HEK293 (cell line): ENCODE data around the gene SLC38A10.
A peak's percentile ranks its signal among the peaks of the same experiment; 100 is the strongest.

Source experiments
- CTCF ChIA-PET: fragments of 350-600 bp; formaldehyde crosslinking; extraction: SDS; loops from one replicate; lab custom pipeline; 2021; ENCODE audit warnings: antibody characterized with exemption; lab: Yijun Ruan, JAX
- POLR2A ChIA-PET: fragments of 300-600 bp; formaldehyde crosslinking; extraction: SDS; loops from one replicate; lab custom pipeline; 2020; ENCODE audit warnings: antibody characterized with exemption, inconsistent platforms; lab: Yijun Ruan, JAX
- H3K27ac ChIP-seq: fragments of 200-500 bp; sonication (Bioruptor generic); 2 replicates; pipeline ENCODE4 v1.5.1; 2014; ENCODE audit warnings: low read depth, low read length, control low read depth, inconsistent platforms; ENCODE audit errors: extremely low read depth
- H3K36me3 ChIP-seq, 2 experiments: fragments of 200-500 bp in 1 of 2; sonication (Bioruptor generic) in 1 of 2; 1 replicate in 1 of 2; 2 replicates in 1 of 2; pipeline ENCODE4 v1.5.1; 2014 to 2017; ENCODE audit warnings: inconsistent platforms in 2 of 2, low read length in 2 of 2; ENCODE audit not compliant: control insufficient read depth in 2 of 2, insufficient read depth in 1 of 2
- H3K4me1 ChIP-seq: fragments of 200-500 bp; sonication (Bioruptor generic); 2 replicates; pipeline ENCODE4 v1.5.1; 2014; ENCODE audit warnings: mild to moderate bottlenecking, low read length, inconsistent platforms; ENCODE audit not compliant: control insufficient read depth, insufficient read depth
- H3K4me3 ChIP-seq: 2 replicates; pipeline ENCODE4 v1.5.1; 2011; ENCODE audit warnings: low read depth, mild to moderate bottlenecking, control low read depth, low read length, moderate library complexity
- H3K9me3 ChIP-seq: fragments of 200-500 bp; sonication (Bioruptor generic); 2 replicates; pipeline ENCODE4 v1.5.1; 2014; ENCODE audit warnings: low read depth, low read length, inconsistent platforms; ENCODE audit not compliant: control insufficient read depth, insufficient read depth
- BCL11B ChIP-seq: fragments of 450-650 bp; formaldehyde crosslinking; IDR thresholded peaks from 2 replicates; pipeline ENCODE4 v1.5.1; 2016; ENCODE audit warnings: low read depth, missing biosample characterization, missing genetic modification characterization
- CTCF ChIP-seq: fragments of 450-650 bp; formaldehyde crosslinking; IDR thresholded peaks from 2 replicates; pipeline ENCODE4 v1.5.1; 2016; ENCODE audit warnings: missing biosample characterization, missing genetic modification characterization
- EGR2 ChIP-seq: fragments of 450-650 bp; formaldehyde crosslinking; IDR thresholded peaks from 2 replicates; pipeline ENCODE4 v1.5.1; 2016; ENCODE audit warnings: low read depth, missing biosample characterization, missing genetic modification characterization
- GLIS1 ChIP-seq: fragments of 450-650 bp; formaldehyde crosslinking; IDR thresholded peaks from 2 replicates; pipeline ENCODE4 v1.5.1; 2016; ENCODE audit warnings: missing biosample characterization, missing genetic modification characterization
- HIC1 ChIP-seq: fragments of 450-650 bp; formaldehyde crosslinking; IDR thresholded peaks from 2 replicates; pipeline ENCODE4 v1.5.1; 2016; ENCODE audit warnings: missing biosample characterization, missing genetic modification characterization
- TRIM28 ChIP-seq: IDR thresholded peaks from 2 replicates; pipeline ENCODE4 v1.6.1; 2011; ENCODE audit warnings: low read length, control low read depth, borderline replicate concordance
- ZBTB20 ChIP-seq: fragments of 450-650 bp; formaldehyde crosslinking; IDR thresholded peaks from 2 replicates; pipeline ENCODE4 v1.5.1; 2016; ENCODE audit warnings: missing biosample characterization, missing genetic modification characterization
- ZBTB21 ChIP-seq: fragments of 450-650 bp; formaldehyde crosslinking; IDR thresholded peaks from 2 replicates; pipeline ENCODE4 v1.5.1; 2017; ENCODE audit warnings: missing biosample characterization, missing genetic modification characterization
- ZFP37 ChIP-seq: fragments of 450-650 bp; formaldehyde crosslinking; IDR thresholded peaks from 2 replicates; pipeline ENCODE4 v1.5.1; 2016; ENCODE audit warnings: missing biosample characterization, missing genetic modification characterization
- ZNF133 ChIP-seq: fragments of 450-650 bp; formaldehyde crosslinking; IDR thresholded peaks from 2 replicates; pipeline ENCODE4 v1.5.1; 2016; ENCODE audit warnings: missing biosample characterization, missing genetic modification characterization
- ZNF2 ChIP-seq: fragments of 450-650 bp; formaldehyde crosslinking; IDR thresholded peaks from 2 replicates; pipeline ENCODE4 v1.5.1; 2016; ENCODE audit warnings: missing biosample characterization, missing genetic modification characterization
- ZNF24 ChIP-seq: fragments of 450-650 bp; formaldehyde crosslinking; IDR thresholded peaks from 2 replicates; pipeline ENCODE4 v1.5.1; 2016; ENCODE audit warnings: missing biosample characterization, missing genetic modification characterization
- ZNF248 ChIP-seq: fragments of 450-650 bp; formaldehyde crosslinking; IDR thresholded peaks from 2 replicates; pipeline ENCODE4 v1.5.1; 2017; ENCODE audit warnings: missing biosample characterization, missing genetic modification characterization
- ZNF280D ChIP-seq: fragments of 450-650 bp; formaldehyde crosslinking; IDR thresholded peaks from 2 replicates; pipeline ENCODE4 v1.5.1; 2016; ENCODE audit warnings: missing biosample characterization, missing genetic modification characterization
- ZNF354C ChIP-seq: fragments of 450-650 bp; formaldehyde crosslinking; IDR thresholded peaks from 2 replicates; pipeline ENCODE4 v1.5.1; 2016; ENCODE audit warnings: missing biosample characterization, missing genetic modification characterization, low read depth, borderline replicate concordance
- ZNF394 ChIP-seq: fragments of 450-650 bp; formaldehyde crosslinking; IDR thresholded peaks from 2 replicates; pipeline ENCODE4 v1.5.1; 2016; ENCODE audit warnings: missing biosample characterization, missing genetic modification characterization, mild to moderate bottlenecking, moderate library complexity, borderline replicate concordance
- ZNF529 ChIP-seq: fragments of 450-650 bp; formaldehyde crosslinking; IDR thresholded peaks from 2 replicates; pipeline ENCODE4 v1.5.1; 2017; ENCODE audit warnings: missing genetic modification characterization, missing biosample characterization; ENCODE audit not compliant: insufficient replicate concordance
- ZNF555 ChIP-seq: fragments of 450-650 bp; formaldehyde crosslinking; conservative IDR thresholded peaks from 2 replicates; pipeline ENCODE4 v1.5.1; 2017; ENCODE audit warnings: missing biosample characterization, mild to moderate bottlenecking, missing genetic modification characterization, inconsistent platforms
- ZNF624 ChIP-seq: fragments of 450-650 bp; formaldehyde crosslinking; IDR thresholded peaks from 2 replicates; pipeline ENCODE4 v1.5.1; 2017; ENCODE audit warnings: missing biosample characterization, missing genetic modification characterization
- ZNF626 ChIP-seq: fragments of 450-650 bp; sonication (Bioruptor Pico); formaldehyde crosslinking; IDR thresholded peaks from 2 replicates; pipeline ENCODE4 v1.5.1; 2018; ENCODE audit warnings: missing biosample characterization, missing genetic modification characterization, inconsistent platforms
- ZNF629 ChIP-seq: fragments of 450-650 bp; formaldehyde crosslinking; IDR thresholded peaks from 2 replicates; pipeline ENCODE4 v1.5.1; 2017; ENCODE audit warnings: missing biosample characterization, missing genetic modification characterization
- ZNF677 ChIP-seq: fragments of 450-650 bp; IDR thresholded peaks from 2 replicates; pipeline ENCODE4 v1.5.0; 2018; ENCODE audit warnings: missing biosample characterization, mild to moderate bottlenecking, missing genetic modification characterization, moderate library complexity
- ZNF747 ChIP-seq: fragments of 450-650 bp; formaldehyde crosslinking; IDR thresholded peaks from 2 replicates; pipeline ENCODE4 v1.5.1; 2016; ENCODE audit warnings: missing biosample characterization, missing genetic modification characterization
- ZNF76 ChIP-seq: fragments of 450-650 bp; formaldehyde crosslinking; IDR thresholded peaks from 2 replicates; pipeline ENCODE4; 2016; ENCODE audit warnings: low read depth, missing biosample characterization, missing genetic modification characterization, borderline replicate concordance
- ZNF776 ChIP-seq: fragments of 450-650 bp; formaldehyde crosslinking; IDR thresholded peaks from 2 replicates; pipeline ENCODE4 v1.5.0; 2017; ENCODE audit warnings: missing biosample characterization, missing genetic modification characterization, borderline replicate concordance
- ZSCAN23 ChIP-seq: fragments of 450-650 bp; formaldehyde crosslinking; IDR thresholded peaks from 2 replicates; pipeline ENCODE4 v1.5.1; 2016; ENCODE audit warnings: missing biosample characterization, missing genetic modification characterization
- TF ChIP-seq, protein P1 (sequence below): fragments of 450-650 bp; formaldehyde crosslinking; IDR thresholded peaks from 2 replicates; pipeline ENCODE4 v1.5.1; 2017; ENCODE audit warnings: missing biosample characterization, missing genetic modification characterization
- TF ChIP-seq, protein P2 (sequence below): fragments of 450-650 bp; formaldehyde crosslinking; IDR thresholded peaks from 2 replicates; pipeline ENCODE4 v1.5.1; 2016; ENCODE audit warnings: missing biosample characterization, missing genetic modification characterization

Gene SLC38A10

DNA sequence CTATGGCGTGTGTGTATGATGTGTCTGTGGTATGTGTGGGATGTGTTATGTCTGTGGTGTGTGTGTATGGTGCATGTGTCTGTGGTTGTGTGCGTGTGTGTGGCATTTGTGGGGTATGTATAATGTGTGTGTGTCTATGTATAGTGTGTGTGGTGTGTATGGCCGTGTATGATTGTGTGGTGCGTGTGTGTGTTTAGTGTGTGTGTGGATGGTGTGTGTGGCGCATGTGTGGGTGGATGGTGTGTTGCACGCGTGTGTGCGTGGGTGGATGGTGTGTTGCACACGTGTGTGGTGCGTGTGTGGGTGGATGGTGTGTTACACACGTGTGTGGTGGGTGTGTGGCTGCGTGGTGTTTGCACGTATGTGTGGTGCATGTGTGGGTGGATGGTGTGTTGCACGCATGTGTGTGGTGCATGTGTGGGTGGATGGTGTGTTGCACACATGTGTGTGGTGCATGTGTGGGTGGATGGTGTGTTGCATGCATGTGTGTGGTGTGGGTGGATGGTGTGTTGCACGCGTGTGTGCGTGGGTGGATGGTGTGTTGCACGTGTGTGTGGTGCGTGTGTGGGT is 5.6 kb upstream of the SLC38A10 start:
- ChIA-PET POLR2A (interaction anchor here (0.7 kb wide), 1 partner anchor 94 kb away, joined by 4 read pairs; the partner anchor contains the start of gene BAHCC1), CTCF (interaction anchor here (1.0 kb wide), 1 partner anchor 9 kb away, joined by 5 read pairs; no protein-coding TSS in a partner anchor)
- H3K9me3 ChIP-seq = no peaks in the 10 kb centered on the region
- 0 out of 2 replicates have a peak, but pooled peaks cover 2% of the 10 kb centered on the region for H3K4me1 ChIP-seq
- no peak overlapping the region for H3K4me3 ChIP-seq
- H3K27ac ChIP-seq = no peak overlapping the region
- H3K36me3 ChIP-seq = no peaks in the 10 kb centered on the region
- TF ChIP-seq ZNF677 = no peak
- TF ChIP-seq ZNF394 (tag by site-specific recombination) = no peak
- TF ChIP-seq, protein P1, sequence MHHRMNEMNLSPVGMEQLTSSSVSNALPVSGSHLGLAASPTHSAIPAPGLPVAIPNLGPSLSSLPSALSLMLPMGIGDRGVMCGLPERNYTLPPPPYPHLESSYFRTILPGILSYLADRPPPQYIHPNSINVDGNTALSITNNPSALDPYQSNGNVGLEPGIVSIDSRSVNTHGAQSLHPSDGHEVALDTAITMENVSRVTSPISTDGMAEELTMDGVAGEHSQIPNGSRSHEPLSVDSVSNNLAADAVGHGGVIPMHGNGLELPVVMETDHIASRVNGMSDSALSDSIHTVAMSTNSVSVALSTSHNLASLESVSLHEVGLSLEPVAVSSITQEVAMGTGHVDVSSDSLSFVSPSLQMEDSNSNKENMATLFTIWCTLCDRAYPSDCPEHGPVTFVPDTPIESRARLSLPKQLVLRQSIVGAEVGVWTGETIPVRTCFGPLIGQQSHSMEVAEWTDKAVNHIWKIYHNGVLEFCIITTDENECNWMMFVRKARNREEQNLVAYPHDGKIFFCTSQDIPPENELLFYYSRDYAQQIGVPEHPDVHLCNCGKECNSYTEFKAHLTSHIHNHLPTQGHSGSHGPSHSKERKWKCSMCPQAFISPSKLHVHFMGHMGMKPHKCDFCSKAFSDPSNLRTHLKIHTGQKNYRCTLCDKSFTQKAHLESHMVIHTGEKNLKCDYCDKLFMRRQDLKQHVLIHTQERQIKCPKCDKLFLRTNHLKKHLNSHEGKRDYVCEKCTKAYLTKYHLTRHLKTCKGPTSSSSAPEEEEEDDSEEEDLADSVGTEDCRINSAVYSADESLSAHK (tag by site-specific recombination) = no peak
- no peak for TF ChIP-seq ZNF133 (tag by site-specific recombination)
- no peak; the same call in 1 of the 2 replicates for TF ChIP-seq ZBTB20 (tag by site-specific recombination)
- no peak for TF ChIP-seq ZNF354C
- no peak for TF ChIP-seq ZSCAN23 (tag by site-specific recombination)
- no peak for TF ChIP-seq ZNF624 (tag by site-specific recombination)
- no peak for TF ChIP-seq GLIS1 (tag by site-specific recombination)
- 0 out of 2 replicates have a peak, but pooled peaks have one; percentile 15 for TF ChIP-seq HIC1 (tag by site-specific recombination)
- TF ChIP-seq ZNF529 (tag by site-specific recombination) = no peak
- no peak for TF ChIP-seq BCL11B
- TF ChIP-seq ZNF76 (tag by site-specific recombination) = no peak
- no peak for TF ChIP-seq ZNF629
- no peak for TF ChIP-seq ZFP37 (tag by site-specific recombination)
- no peak for TF ChIP-seq ZNF24 (tag by site-specific recombination)
- no peak for TF ChIP-seq CTCF (tag by site-specific recombination)
- peak; percentile 99 for TF ChIP-seq EGR2 (tag by site-specific recombination)
- TF ChIP-seq ZNF248 = 0 out of 2 replicates have a peak, but pooled peaks have one; percentile 16
- no peak for TF ChIP-seq ZNF626 (tag by site-specific recombination)
- no peak for TF ChIP-seq ZNF747 (tag by site-specific recombination)
- no peak for TF ChIP-seq ZNF776 (tag by site-specific recombination)
- no peak for TF ChIP-seq ZNF280D (tag by site-specific recombination)
- TF ChIP-seq TRIM28 = no peak
- no peak for TF ChIP-seq ZNF2 (tag by site-specific recombination)
- TF ChIP-seq ZNF555 (tag by site-specific recombination) = no peak
- TF ChIP-seq ZBTB21 (tag by site-specific recombination) = no peak
- TF ChIP-seq, protein P2, sequence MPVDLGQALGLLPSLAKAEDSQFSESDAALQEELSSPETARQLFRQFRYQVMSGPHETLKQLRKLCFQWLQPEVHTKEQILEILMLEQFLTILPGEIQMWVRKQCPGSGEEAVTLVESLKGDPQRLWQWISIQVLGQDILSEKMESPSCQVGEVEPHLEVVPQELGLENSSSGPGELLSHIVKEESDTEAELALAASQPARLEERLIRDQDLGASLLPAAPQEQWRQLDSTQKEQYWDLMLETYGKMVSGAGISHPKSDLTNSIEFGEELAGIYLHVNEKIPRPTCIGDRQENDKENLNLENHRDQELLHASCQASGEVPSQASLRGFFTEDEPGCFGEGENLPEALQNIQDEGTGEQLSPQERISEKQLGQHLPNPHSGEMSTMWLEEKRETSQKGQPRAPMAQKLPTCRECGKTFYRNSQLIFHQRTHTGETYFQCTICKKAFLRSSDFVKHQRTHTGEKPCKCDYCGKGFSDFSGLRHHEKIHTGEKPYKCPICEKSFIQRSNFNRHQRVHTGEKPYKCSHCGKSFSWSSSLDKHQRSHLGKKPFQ (tag by site-specific recombination) = 0 out of 2 replicates have a peak, but pooled peaks have one; percentile 12
